ENCODE results near the gene SLC39A7.
A peak's percentile ranks its signal among the peaks of the same experiment; 100 is the strongest.

The SLC39A7 gene

GRCh38 chr6:33243476-33243875 is 42.8 kb downstream of the SLC39A7 start:
- DNase-seq: no peak

- peak; percentile 78 to 89 for DNase-seq
Measured at GRCh38 chr6:33247977-33248642, 47.4 kb downstream of the SLC39A7 start.

- DNase-seq: peak; percentile 71 to 73
Measured at GRCh38 chr6:33248643-33248931, 47.9 kb downstream of the SLC39A7 start.

- DNase-seq: peak; percentile 99
Measured at GRCh38 chr6:33248932-33249731, 48.5 kb downstream of the SLC39A7 start.

- peak; percentile 38 to 78 for DNase-seq
Measured at GRCh38 chr6:33249732-33250630, 49.3 kb downstream of the SLC39A7 start.

GRCh38 chr6:33250731-33251130 is 50.1 kb downstream of the SLC39A7 start:
- no peak for DNase-seq

- no peak for DNase-seq
Measured at GRCh38 chr6:33251395-33252012, 50.8 kb downstream of the SLC39A7 start.

GRCh38 chr6:33252759-33253158 is 52.1 kb downstream of the SLC39A7 start:
- no peak for DNase-seq

Measured in NCI-H524 (cell line).